Loucy (cell line): ENCODE measurements around the gene DENND11.

ENCODE experiments used
- CTCF ChIP-seq: fragments of 200-600 bp; sonication (generic); conservative IDR thresholded peaks from 2 replicates; pipeline ENCODE4 v1.5.1; 2014; ENCODE audit warnings: mild to moderate bottlenecking, antibody characterized with exemption, low read length
- EZH2phosphoT487 ChIP-seq: fragments of 200-600 bp; IDR thresholded peaks from 2 replicates; pipeline ENCODE4 v1.6.1; 2018; ENCODE audit warnings: antibody characterized with exemption, mild to moderate bottlenecking, moderate library complexity, borderline replicate concordance

- no peak for TF ChIP-seq CTCF
- TF ChIP-seq EZH2phosphoT487 = no peak
These were observed 13.1 kb upstream of the DENND11 start for GRCh38 chr7:141715018-141715417.
